ENCODE data around the gene RBM39. TPM values are rescaled to one million over a fixed set of nuclear protein-coding genes. Genes with fewer than 3 reads are reported as not detected.
A peak's percentile ranks its signal among the peaks of the same experiment; 100 is the strongest.

Gene RBM39
- total and polyA plus RNA-seq, 5 experiments from 2014 or later, result 110 to 713 (median 134) TPM

GRCh38 chr20:35734374-35734773 lies 7.7 kb downstream of the RBM39 start:
- POLR2A ChIA-PET, result interaction anchor here (0.9 to 1.7 kb wide), 2 partner anchors 38 to 43 kb away, joined by 3 to 5 read pairs; no protein-coding TSS in a partner anchor
- H3K27me3 Mint-ChIP-seq, result no peaks in the 10 kb centered on the region
- no peak for ATAC-seq
- no peaks in the 10 kb centered on the region for H3K9me3 Mint-ChIP-seq
- peaks cover 23 to 90% (median 72%) of the 10 kb centered on the region in 4 donors for H3K4me1 Mint-ChIP-seq
- peak overlapping the region in 9 of 10 donors; percentile 14 to 79 (median 51) for H3K27ac Mint-ChIP-seq
- H3K36me3 Mint-ChIP-seq, result peaks cover 18 to 97% (median 51%) of the 10 kb centered on the region in 3 donors
- peak overlapping the region; percentile 9 to 75 (median 64) for H3K4me3 Mint-ChIP-seq
- peak in 1 of 10 donors; percentile 2 for DNase-seq

- Mint-ChIP-seq H3K27me3 (no peaks in the 10 kb centered on the region), H3K4me3 (peak overlapping the region in 9 of 10 donors; percentile 8 to 75 (median 62)), H3K36me3 (peaks cover 10 to 96% (median 37%) of the 10 kb centered on the region in 3 donors), H3K9me3 (no peaks in the 10 kb centered on the region), H3K4me1 (peaks cover 15 to 77% (median 61%) of the 10 kb centered on the region in 4 donors), H3K27ac (peak overlapping the region in 6 of 10 donors; percentile 33 to 80 (median 58))
- DNase-seq (no peak), ATAC-seq (no peak)
- POLR2A ChIA-PET, result interaction anchor here (1.7 kb wide), 1 partner anchor 10 kb away, joined by 8 read pairs; the partner anchor contains the start of gene RBM39
These were observed 9.4 kb downstream of the RBM39 start for GRCh38 chr20:35732644-35732982.

GRCh38 chr20:35731862-35732643 lies 10.0 kb downstream of the RBM39 start:
- DNase-seq, result peak in 1 of 10 donors; percentile 2
- ATAC-seq, result no peak
- Mint-ChIP-seq H3K4me1 (peaks cover 15 to 74% (median 59%) of the 10 kb centered on the region in 4 donors), H3K4me3 (peak overlapping the region; percentile 24 to 74 (median 38)), H3K9me3 (no peaks in the 10 kb centered on the region), H3K27me3 (no peaks in the 10 kb centered on the region), H3K36me3 (peaks cover 10 to 96% (median 35%) of the 10 kb centered on the region in 3 donors), H3K27ac (peak overlapping the region in 8 of 10 donors; percentile 8 to 87 (median 62))
- POLR2A ChIA-PET, result interaction anchor here (1.7 to 1.8 kb wide), 2 partner anchors 10 kb away, joined by 8 read pairs; partner anchors contain the start of gene RBM39

GRCh38 chr20:35731469-35731788 lies 10.6 kb downstream of the RBM39 start:
- no peak for DNase-seq
- Mint-ChIP-seq H3K27me3 (no peaks in the 10 kb centered on the region), H3K36me3 (peaks cover 10 to 96% (median 38%) of the 10 kb centered on the region in 3 donors), H3K27ac (peak overlapping the region in 2 of 10 donors; percentile 68 to 71), H3K4me1 (peaks cover 16 to 77% (median 62%) of the 10 kb centered on the region in 4 donors), H3K9me3 (no peaks in the 10 kb centered on the region), H3K4me3 (peak overlapping the region in 5 of 10 donors; percentile 5 to 72 (median 38))
- ATAC-seq, result no peak
- POLR2A ChIA-PET, result interaction anchor here (1.8 kb wide), 1 partner anchor 11 kb away, joined by 8 read pairs; the partner anchor contains the start of gene RBM39

- ATAC-seq (no peak), DNase-seq (no peak)
- Mint-ChIP-seq H3K27ac (peak overlapping the region in 2 of 10 donors; percentile 10 to 14), H3K9me3 (no peaks in the 10 kb centered on the region), H3K4me1 (peaks cover 15 to 76% (median 58%) of the 10 kb centered on the region in 4 donors), H3K36me3 (peaks cover 8 to 96% (median 37%) of the 10 kb centered on the region in 3 donors), H3K27me3 (no peaks in the 10 kb centered on the region), H3K4me3 (peak overlapping the region in 3 of 10 donors; percentile 1 to 26 (median 6))
- POLR2A ChIA-PET, result interaction anchor here (1.0 to 1.8 kb wide), 2 partner anchors 11 to 37 kb away, joined by 4 to 8 read pairs; partner anchors contain the start of gene RBM39
These were observed 11.2 kb downstream of the RBM39 start for GRCh38 chr20:35730583-35731468.

- Mint-ChIP-seq H3K4me1 (peaks cover 16 to 71% (median 59%) of the 10 kb centered on the region in 4 donors), H3K36me3 (peaks cover 5 to 96% (median 39%) of the 10 kb centered on the region in 3 donors), H3K27me3 (no peaks in the 10 kb centered on the region), H3K4me3 (peak overlapping the region in 9 of 10 donors; percentile 16 to 57 (median 31)), H3K27ac (peak overlapping the region in 6 of 10 donors; percentile 2 to 62 (median 34)), H3K9me3 (no peaks in the 10 kb centered on the region)
- ATAC-seq (no peak), DNase-seq (no peak)
- POLR2A ChIA-PET, result interaction anchor here (1.0 to 2.0 kb wide), 4 partner anchors 9 to 38 kb away, joined by 3 to 13 read pairs (median 6); partner anchors contain the start of gene RBM39
These were observed 12.1 kb downstream of the RBM39 start for GRCh38 chr20:35729836-35730582.

GRCh38 chr20:35729283-35729807 lies 12.7 kb downstream of the RBM39 start:
- no peaks in the 10 kb centered on the region for H3K27me3 Mint-ChIP-seq
- DNase-seq (no peak), ATAC-seq (no peak)
- POLR2A ChIA-PET, result interaction anchor here (1.0 to 2.0 kb wide), 4 partner anchors 8 to 22 kb away, joined by 3 to 13 read pairs (median 4); partner anchors contain the start of gene RBM39
- no peak overlapping the region for H3K27ac Mint-ChIP-seq
- H3K4me3 Mint-ChIP-seq, result peak overlapping the region in 1 of 10 donors; percentile 7
- H3K36me3 Mint-ChIP-seq, result peaks cover 2 to 96% (median 41%) of the 10 kb centered on the region in 3 donors
- H3K9me3 Mint-ChIP-seq, result no peaks in the 10 kb centered on the region
- H3K4me1 Mint-ChIP-seq, result peaks cover 15 to 68% (median 59%) of the 10 kb centered on the region in 4 donors

- Mint-ChIP-seq H3K27ac (peak overlapping the region in 4 of 10 donors; percentile 13 to 32 (median 22)), H3K36me3 (peaks cover 0 to 96% (median 42%) of the 10 kb centered on the region in 3 donors), H3K9me3 (no peaks in the 10 kb centered on the region), H3K4me3 (peak overlapping the region in 3 of 10 donors; percentile 10 to 30 (median 20)), H3K4me1 (peaks cover 13 to 61% (median 49%) of the 10 kb centered on the region in 4 donors), H3K27me3 (no peaks in the 10 kb centered on the region)
- ATAC-seq, result no peak
- DNase-seq, result no peak
- POLR2A ChIA-PET, result interaction anchor here (0.7 to 2.0 kb wide), 5 partner anchors 11 to 45 kb away, joined by 3 to 9 read pairs (median 4); partner anchors contain the start of gene PHF20
These were observed 15.0 kb downstream of the RBM39 start for GRCh38 chr20:35726842-35727711.

- no peaks in the 10 kb centered on the region for H3K27me3 Mint-ChIP-seq
- H3K4me1 Mint-ChIP-seq, result peaks cover 21 to 63% (median 45%) of the 10 kb centered on the region in 4 donors
- ATAC-seq (no peak), DNase-seq (no peak)
- no peaks in the 10 kb centered on the region for H3K9me3 Mint-ChIP-seq
- peak overlapping the region in 7 of 10 donors; percentile 12 to 58 (median 44) for H3K27ac Mint-ChIP-seq
- peak overlapping the region in 2 of 10 donors; percentile 15 to 18 for H3K4me3 Mint-ChIP-seq
- peaks cover 5 to 97% (median 39%) of the 10 kb centered on the region in 3 donors for H3K36me3 Mint-ChIP-seq
- POLR2A ChIA-PET, result interaction anchor here (1.0 to 2.0 kb wide), 4 partner anchors 15 to 25 kb away, joined by 3 to 7 read pairs (median 4); no protein-coding TSS in a partner anchor
These were observed 17.5 kb downstream of the RBM39 start for GRCh38 chr20:35724321-35725230.

Measured in naive thymus-derived CD8-positive, alpha-beta T cell (primary cell).